ENCODE data around the gene HBEGF.

The HBEGF gene

DNA sequence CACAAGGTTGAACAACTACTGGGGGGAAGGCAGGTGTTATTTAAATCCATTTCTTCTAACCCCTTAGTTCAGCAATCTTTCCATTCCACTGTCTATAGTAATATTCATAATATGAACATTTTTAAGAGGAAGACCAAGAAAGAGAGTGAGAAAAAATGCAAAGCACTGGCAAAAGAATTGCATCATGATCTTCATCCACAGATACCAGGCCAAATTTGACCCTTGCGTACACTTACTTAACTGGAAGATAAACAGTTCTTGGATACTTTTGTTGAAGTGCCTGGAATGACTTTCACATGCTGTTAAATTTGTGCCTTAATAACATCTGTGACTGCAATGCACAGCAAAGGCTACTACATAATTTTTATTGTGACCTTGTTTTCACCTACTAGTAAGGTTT lies 45.3 kb downstream of the HBEGF start:
- DNase-seq = no peak

DNA sequence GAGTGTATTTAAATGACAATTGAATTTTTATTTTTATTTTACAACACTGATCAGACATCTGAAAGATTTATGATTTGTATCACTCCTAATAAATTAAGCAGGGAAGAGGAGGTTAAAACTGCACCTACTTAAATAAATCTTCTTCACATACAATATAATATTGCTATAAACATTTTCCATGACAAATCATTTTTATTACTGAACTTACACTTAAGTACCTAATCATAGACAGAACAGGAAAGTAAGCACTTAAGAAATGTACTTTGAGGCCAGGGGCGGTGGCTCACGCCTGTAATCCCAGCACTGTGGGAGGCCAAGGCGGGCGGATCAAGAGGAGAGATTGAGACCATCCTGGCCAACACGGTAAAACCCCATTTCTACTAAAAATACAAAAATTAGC lies 47.3 kb downstream of the HBEGF start:
- DNase-seq = no peak

- DNase-seq = peak; percentile 90
These were observed 48.2 kb downstream of the HBEGF start for GRCh38 chr5:140298183-140298601.

DNA sequence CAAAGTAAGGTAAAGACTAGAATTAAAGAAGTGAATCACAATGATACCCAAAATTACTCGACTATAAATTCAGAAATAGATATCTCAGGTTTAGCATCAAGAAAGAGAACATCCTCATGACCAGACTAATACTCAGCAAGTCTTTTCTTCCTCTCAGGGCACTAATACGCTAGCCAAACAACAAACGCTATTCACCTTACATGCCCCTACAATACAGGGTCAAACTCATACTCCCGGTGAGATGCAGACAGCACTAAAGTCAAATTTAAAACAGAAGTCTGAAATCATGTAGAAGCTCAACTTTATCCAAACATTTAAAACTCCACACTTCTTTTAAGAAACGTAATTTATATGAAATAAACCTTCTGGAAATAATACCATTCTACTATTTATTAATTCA lies 49.1 kb downstream of the HBEGF start:
- no peak for DNase-seq

DNA sequence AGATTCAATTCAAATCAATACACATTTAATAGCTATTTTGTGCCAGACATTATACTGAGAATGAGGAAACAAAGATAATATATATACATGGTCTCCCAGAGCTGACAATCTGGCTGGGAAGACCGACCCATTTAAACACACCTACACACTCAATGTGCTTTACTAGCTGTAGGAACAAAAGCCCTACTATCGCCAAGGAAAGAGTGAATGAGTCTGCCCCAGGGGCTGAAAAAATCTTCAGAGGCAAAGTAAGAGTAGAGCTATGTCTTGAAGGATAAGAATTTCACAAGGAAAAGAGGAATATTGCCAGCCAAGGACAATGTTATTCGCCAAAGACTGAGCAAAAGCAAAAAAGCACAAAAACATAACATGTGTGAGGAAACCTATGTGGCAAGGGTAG lies 50.1 kb downstream of the HBEGF start:
- DNase-seq = no peak

GRCh38 chr5:140295414-140295813 lies 51.0 kb downstream of the HBEGF start:
- peak; percentile 99 for DNase-seq

GRCh38 chr5:140294753-140295152 lies 51.6 kb downstream of the HBEGF start:
- no peak for DNase-seq

- DNase-seq = no peak
These were observed 52.6 kb downstream of the HBEGF start for GRCh38 chr5:140293849-140294100.

- DNase-seq = peak; percentile 31
These were observed 53.1 kb downstream of the HBEGF start for GRCh38 chr5:140293091-140293848.

- DNase-seq = peak; percentile 63
These were observed 54.0 kb downstream of the HBEGF start for GRCh38 chr5:140292212-140293036.

DNA sequence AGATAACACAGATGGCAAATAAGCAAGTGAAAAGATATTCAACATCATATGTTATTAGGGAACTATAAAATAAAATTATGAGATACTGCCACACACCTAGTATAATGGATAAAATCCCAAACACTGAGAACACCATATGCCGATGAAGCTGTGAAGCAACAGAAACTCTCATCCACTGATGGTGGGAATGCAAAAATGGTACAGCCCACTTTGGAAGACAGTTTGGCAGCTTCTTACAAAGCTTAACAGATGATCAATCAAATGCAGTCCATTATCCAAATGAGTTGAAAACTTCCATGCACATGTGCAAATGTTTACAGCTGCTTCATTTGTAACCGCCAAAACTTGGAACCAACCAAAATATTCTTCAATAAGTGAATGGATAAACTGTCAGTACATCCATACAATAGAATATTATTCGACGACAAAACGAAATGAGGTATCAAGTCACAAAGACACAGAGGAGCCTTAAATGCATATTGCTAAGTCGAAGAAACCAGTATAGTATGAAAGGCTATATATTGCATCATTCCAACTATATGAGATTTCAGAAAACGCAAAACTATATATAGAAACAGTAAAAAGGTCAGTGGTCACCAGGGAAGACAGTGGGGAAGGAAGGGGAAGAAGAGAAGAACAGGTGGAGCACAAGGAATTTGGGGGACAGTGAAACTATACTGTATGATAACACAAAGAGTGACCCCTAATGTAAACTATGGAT lies 58.4 kb downstream of the HBEGF start:
- no peak for DNase-seq

DNA sequence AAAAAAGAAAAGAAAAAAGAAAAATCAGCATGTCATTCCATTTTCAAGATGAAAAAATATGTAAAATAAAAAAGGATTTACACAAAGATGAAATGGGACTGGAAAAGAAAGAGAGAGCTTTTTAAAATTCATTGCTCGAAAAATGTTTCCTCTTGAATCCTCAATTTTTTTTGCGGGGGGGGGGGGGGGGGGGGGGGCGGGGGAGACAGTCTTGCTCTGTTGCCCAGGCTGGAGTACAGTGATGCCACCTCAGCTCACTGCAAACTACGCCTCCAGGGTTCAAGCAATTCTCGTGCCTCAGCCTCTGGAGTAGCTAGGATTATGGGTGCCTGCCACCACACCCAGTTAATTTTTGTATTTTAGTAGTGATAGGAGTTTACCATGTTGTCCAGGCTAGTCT lies 60.0 kb downstream of the HBEGF start:
- no peak for DNase-seq

DNA sequence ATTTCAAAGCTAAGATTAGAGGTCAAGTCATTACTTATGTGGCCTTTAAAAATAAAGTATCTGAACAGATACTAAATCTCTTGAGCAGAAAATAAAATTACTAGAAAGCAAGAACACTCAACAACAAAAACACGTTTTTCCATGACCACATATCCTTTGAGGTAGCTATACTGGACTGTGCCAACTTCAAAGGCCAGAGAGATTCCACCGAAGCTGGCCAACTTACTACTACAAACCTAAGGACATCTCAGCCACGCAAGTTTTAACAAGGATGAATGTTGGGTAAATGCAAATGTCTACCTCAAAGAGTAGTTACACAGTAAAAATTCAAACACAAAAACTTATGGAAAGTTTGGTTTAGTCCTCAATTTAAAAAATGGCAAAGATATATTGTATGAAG lies 62.4 kb downstream of the HBEGF start:
- no peak for DNase-seq
